PC-3 (cell line): Measurements from ENCODE around the gene ARHGAP26.

Source experiments
- CTCF ChIP-seq: fragments of 300-600 bp; sonication (generic); conservative IDR thresholded peaks from 2 replicates; pipeline ENCODE4 v1.5.1; 2017; ENCODE audit warnings: antibody characterized with exemption, low read depth, mild to moderate bottlenecking, low read length
- EZH2 ChIP-seq: fragments of 300-600 bp; sonication (generic); IDR thresholded peaks from one replicate; pipeline ENCODE4 v1.6.1; 2017; ENCODE audit warnings: antibody characterized with exemption, mild to moderate bottlenecking, low read length; ENCODE audit not compliant: unreplicated experiment
- EZH2phosphoT487 ChIP-seq: fragments of 300-600 bp; sonication (generic); IDR thresholded peaks from 2 replicates; pipeline ENCODE4 v1.6.1; 2018; ENCODE audit warnings: mild to moderate bottlenecking, antibody characterized with exemption, low read length, borderline replicate concordance

GRCh38 chr5:143077453-143078103 lies 307.4 kb downstream of the ARHGAP26 start:
- TF ChIP-seq CTCF (no peak), EZH2 (no peak), EZH2phosphoT487 (no peak)
